GM18511 (cell line): ENCODE measurements around the gene SRBD1.

Source experiments
- ATAC-seq: cut with Tn5 transposase; IDR thresholded peaks from one replicate; pipeline ENCODE4 v1.9.1; 2021; ENCODE audit warnings: mild to moderate bottlenecking, moderate library complexity; ENCODE audit not compliant: unreplicated experiment

Gene SRBD1

DNA sequence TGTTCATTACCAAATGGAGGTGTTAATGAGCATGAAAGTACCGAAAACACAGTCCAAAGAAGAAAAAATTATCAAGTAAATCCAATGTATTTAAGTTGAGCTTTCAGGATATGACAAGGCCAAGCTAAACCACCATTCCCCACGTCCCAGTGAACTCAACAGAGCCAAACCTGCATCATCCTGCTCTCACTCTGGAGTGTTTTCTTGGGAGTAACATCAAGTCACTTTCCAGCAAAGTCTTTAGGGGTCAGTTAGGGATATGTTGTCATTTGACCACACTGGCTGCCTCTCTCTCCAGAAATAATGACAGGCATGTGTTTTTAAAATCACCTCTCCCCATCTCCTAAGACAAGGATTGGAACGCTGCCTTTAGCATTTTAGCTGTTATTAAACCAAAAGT lies 140.5 kb downstream of the SRBD1 start:
- no peak for ATAC-seq

- ATAC-seq: no peak
Measured at GRCh38 chr2:45469314-45470099, 141.6 kb downstream of the SRBD1 start.

GRCh38 chr2:45468279-45468678 lies 142.8 kb downstream of the SRBD1 start:
- ATAC-seq: no peak

GRCh38 chr2:45466053-45466452 lies 145.0 kb downstream of the SRBD1 start:
- no peak for ATAC-seq

DNA sequence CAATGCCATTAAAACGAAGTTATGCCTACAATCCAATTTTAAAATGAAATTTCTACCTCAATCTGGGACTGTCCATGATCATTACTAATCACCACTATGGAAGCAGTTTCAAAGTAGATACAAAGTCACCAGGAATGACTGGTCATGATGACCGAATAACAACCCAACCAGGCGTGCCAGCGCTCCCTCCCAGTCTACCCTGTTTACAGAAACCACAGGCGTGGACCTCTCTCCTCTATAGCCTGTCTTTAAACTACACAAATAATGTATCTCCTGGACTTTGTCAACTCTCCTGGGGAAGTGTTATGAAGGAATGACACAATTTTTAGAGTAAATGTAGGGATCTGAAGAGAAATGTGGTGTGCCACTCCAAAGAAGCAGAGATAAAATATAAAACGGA lies 150.2 kb downstream of the SRBD1 start:
- no peak for ATAC-seq

GRCh38 chr2:45459860-45460259 lies 151.2 kb downstream of the SRBD1 start:
- ATAC-seq: no peak

GRCh38 chr2:45458909-45459563 lies 152.0 kb downstream of the SRBD1 start:
- no peak for ATAC-seq

GRCh38 chr2:45457211-45457945 lies 153.7 kb downstream of the SRBD1 start:
- ATAC-seq: no peak

- no peak for ATAC-seq
Measured at GRCh38 chr2:45452866-45453265, 158.2 kb downstream of the SRBD1 start.

GRCh38 chr2:45450634-45451033 lies 160.4 kb downstream of the SRBD1 start:
- ATAC-seq: no peak

DNA sequence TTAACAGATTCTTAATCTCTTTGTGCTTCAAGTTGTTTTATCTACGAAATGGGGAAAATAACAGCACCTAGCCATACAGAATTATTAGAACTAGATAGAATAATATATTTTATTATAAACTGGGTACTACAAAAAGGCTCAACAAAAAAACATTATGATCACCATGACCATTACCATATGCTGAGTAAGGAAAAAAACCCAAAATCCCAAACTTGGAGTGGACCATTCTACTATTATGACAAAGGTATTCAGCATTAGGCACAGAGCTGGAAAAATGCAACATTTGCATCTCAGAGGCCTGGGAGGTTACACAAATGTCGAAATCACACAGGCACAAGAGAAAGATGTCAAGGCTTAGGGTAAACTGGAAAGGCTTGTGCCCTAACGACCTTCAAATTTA lies 162.8 kb downstream of the SRBD1 start:
- no peak for ATAC-seq

- no peak for ATAC-seq
Measured at GRCh38 chr2:45446016-45446415, 165.1 kb downstream of the SRBD1 start.

DNA sequence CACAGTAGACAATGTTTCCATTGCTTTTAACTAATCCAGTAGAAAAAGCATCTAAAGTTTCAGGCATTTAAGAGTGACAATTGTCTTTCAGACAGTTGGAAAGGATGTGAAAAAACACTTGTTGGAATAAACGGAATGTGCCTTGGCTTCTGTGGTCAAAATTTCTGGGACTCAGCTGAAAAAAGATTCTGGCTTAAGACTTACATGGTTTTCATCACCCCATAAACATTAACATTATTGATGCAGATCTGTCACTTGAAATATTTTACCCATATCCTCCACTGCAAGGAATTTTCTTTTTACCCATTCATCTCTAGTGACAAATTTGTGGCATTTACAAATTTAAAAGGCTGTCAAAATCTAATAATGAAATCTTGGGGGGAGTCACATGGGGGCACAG lies 166.0 kb downstream of the SRBD1 start:
- no peak for ATAC-seq

- no peak for ATAC-seq
Measured at GRCh38 chr2:45443012-45443411, 168.1 kb downstream of the SRBD1 start.

- no peak for ATAC-seq
Measured at GRCh38 chr2:45442026-45442425, 169.0 kb downstream of the SRBD1 start.

DNA sequence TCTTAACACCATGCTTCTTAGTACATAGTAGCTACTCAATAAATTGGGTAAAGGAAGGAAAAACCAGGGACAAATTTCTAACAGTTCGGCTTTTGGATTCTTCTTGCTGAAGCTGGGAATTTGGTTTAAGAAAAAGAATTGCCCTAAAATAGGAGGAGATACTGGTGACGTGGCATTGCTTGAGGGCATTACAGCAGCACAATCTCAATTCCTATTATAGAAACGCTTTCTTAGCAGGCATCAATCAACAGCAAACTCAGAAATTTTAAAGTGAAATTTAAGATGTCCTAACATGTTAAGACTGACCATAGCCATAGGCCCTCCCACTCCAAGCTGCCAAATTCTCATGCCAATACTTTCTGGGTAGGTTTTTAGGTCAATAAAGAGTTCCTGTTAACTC lies 169.5 kb downstream of the SRBD1 start:
- ATAC-seq: no peak

- ATAC-seq: peak; percentile 81
Measured at GRCh38 chr2:45439788-45440773, 171.0 kb downstream of the SRBD1 start.

DNA sequence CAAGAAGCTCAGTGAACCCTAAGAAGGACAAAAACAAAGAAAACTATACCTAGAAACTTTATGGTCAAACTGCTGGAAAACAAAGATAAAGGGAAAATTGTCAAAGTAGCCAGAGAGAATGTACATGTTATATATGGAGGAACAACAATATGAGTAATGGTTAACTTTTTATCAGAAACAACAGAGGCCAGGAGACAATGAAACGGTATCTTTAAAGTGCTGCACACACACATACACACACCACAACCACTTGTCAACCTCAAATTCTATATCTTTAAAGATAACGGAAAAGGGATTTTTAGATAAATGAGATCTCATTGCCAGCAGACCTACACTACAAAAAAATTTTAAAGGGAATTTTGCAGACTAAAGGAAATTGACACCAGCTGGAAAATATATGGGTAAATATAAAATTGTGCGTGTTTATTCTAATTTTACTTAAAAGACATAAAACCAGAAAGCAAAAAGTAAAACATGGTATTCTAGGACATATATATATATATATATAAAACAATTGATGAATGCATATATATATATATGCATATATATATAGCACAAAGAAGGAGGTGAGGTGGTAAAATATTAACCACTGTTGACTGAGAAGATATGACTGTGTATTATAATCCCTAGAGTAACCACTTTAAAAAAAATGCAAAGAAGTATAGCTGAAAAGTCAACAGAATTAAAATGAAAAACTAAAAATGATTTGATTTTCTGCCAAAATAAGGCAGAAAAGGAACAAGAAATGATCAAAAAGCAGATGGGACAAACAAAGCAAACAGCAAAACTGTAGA lies 172.0 kb downstream of the SRBD1 start:
- ATAC-seq: peak; percentile 48

GRCh38 chr2:45436456-45436855 lies 174.6 kb downstream of the SRBD1 start:
- no peak for ATAC-seq

GRCh38 chr2:45435316-45435715 lies 175.8 kb downstream of the SRBD1 start:
- ATAC-seq: no peak
